ENCODE results near the gene AKNAD1. TPM values are rescaled to one million over a fixed set of nuclear protein-coding genes. Genes with fewer than 3 reads are reported as not detected.
A peak's percentile ranks its signal among the peaks of the same experiment; 100 is the strongest.

Gene AKNAD1
- total and polyA plus RNA-seq, 2 experiments from 2014 or later = not detected

- Histone ChIP-seq H3K27ac (no peak overlapping the region), H3K4me1 (ENCODE audit: low read depth) (peaks cover 3% of the 10 kb centered on the region), H3K36me3 (no peaks in the 10 kb centered on the region), H3K9me3 (ENCODE audit: low read depth) (no peaks in the 10 kb centered on the region), H3K27me3 (no peaks in the 10 kb centered on the region), H3K4me3 (no peak overlapping the region)
- DNase-seq (ENCODE audit: low read depth in 1 of 2, low spot score in 1 of 2) = no peak
- TF ChIP-seq CTCF (IDR thresholded peaks at IDR 0.05; ENCODE audit: low read depth, low read length) = no peak
Observed at GRCh38 chr1:108861566-108861965, 4.7 kb upstream of the AKNAD1 start.

- no peak for TF ChIP-seq CTCF (IDR thresholded peaks at IDR 0.05; ENCODE audit: low read depth, low read length)
- peaks cover 3% of the 10 kb centered on the region for H3K4me1 ChIP-seq (ENCODE audit: low read depth)
Observed at GRCh38 chr1:108860190-108860907, 3.5 kb upstream of the AKNAD1 start.

GRCh38 chr1:108858230-108858950, 1.5 kb upstream of the AKNAD1 start:
- Histone ChIP-seq H3K9me3 (ENCODE audit: low read depth) (no peaks in the 10 kb centered on the region), H3K27me3 (no peaks in the 10 kb centered on the region), H3K36me3 (no peaks in the 10 kb centered on the region), H3K4me3 (no peak overlapping the region), H3K4me1 (ENCODE audit: low read depth) (peaks cover 3% of the 10 kb centered on the region), H3K27ac (no peak overlapping the region)
- TF ChIP-seq CTCF (IDR thresholded peaks at IDR 0.05; ENCODE audit: low read depth, low read length) = no peak
- DNase-seq (ENCODE audit: low read depth in 1 of 2, low spot score in 1 of 2) = no peak

More at GRCh38 chr1:108860190-108860907, 3.5 kb upstream of the AKNAD1 start:
- H3K4me3 ChIP-seq = no peak overlapping the region
- H3K36me3 ChIP-seq = no peaks in the 10 kb centered on the region
- no peak overlapping the region for H3K27ac ChIP-seq
- no peak for DNase-seq (ENCODE audit: low read depth in 1 of 2, low spot score in 1 of 2)
- H3K27me3 ChIP-seq = no peaks in the 10 kb centered on the region
- no peaks in the 10 kb centered on the region for H3K9me3 ChIP-seq (ENCODE audit: low read depth)

- H3K27me3 ChIP-seq = no peaks in the 10 kb centered on the region
- no peaks in the 10 kb centered on the region for H3K4me1 ChIP-seq (ENCODE audit: low read depth)
- H3K36me3 ChIP-seq = no peaks in the 10 kb centered on the region
- H3K9me3 ChIP-seq (ENCODE audit: low read depth) = no peaks in the 10 kb centered on the region
- no peak for TF ChIP-seq CTCF (IDR thresholded peaks at IDR 0.05; ENCODE audit: low read depth, low read length)
- no peak for DNase-seq (ENCODE audit: low read depth in 1 of 2, low spot score in 1 of 2)
- no peak overlapping the region for H3K4me3 ChIP-seq
- no peak overlapping the region for H3K27ac ChIP-seq
Observed at GRCh38 chr1:108854221-108855019, 2.5 kb downstream of the AKNAD1 start.

GRCh38 chr1:108852221-108852975, 4.5 kb downstream of the AKNAD1 start:
- Histone ChIP-seq H3K4me1 (ENCODE audit: low read depth) (no peaks in the 10 kb centered on the region), H3K27ac (no peak overlapping the region), H3K36me3 (no peaks in the 10 kb centered on the region), H3K4me3 (no peak overlapping the region), H3K27me3 (no peaks in the 10 kb centered on the region), H3K9me3 (ENCODE audit: low read depth) (no peaks in the 10 kb centered on the region)
- peak in 1 of 2 donors; percentile 41 for DNase-seq (ENCODE audit: low read depth in 1 of 2, low spot score in 1 of 2)
- TF ChIP-seq CTCF (IDR thresholded peaks at IDR 0.05; ENCODE audit: low read depth, low read length) = no peak
